HG03439 (cell line): Measurements from ENCODE around the gene TSHZ2.

Experiments
- ATAC-seq: cut with Tn5 transposase; IDR thresholded peaks from one replicate; pipeline ENCODE4 v1.9.1; 2021; ENCODE audit warnings: mild to moderate bottlenecking, moderate library complexity; ENCODE audit not compliant: unreplicated experiment

Gene TSHZ2

GRCh38 chr20:53194306-53195290 lies 222.4 kb downstream of the TSHZ2 start:
- no peak for ATAC-seq

- no peak for ATAC-seq
Measured at GRCh38 chr20:53195876-53196610, 223.9 kb downstream of the TSHZ2 start.

GRCh38 chr20:53201588-53201987 lies 229.4 kb downstream of the TSHZ2 start:
- ATAC-seq, result no peak

- ATAC-seq, result no peak
Measured at GRCh38 chr20:53202777-53203176, 230.6 kb downstream of the TSHZ2 start.

GRCh38 chr20:53205046-53205445 lies 232.9 kb downstream of the TSHZ2 start:
- ATAC-seq, result no peak

GRCh38 chr20:53208110-53208832 lies 236.1 kb downstream of the TSHZ2 start:
- no peak for ATAC-seq

- no peak for ATAC-seq
Measured at GRCh38 chr20:53210041-53210440, 237.9 kb downstream of the TSHZ2 start.

GRCh38 chr20:53210931-53211330 lies 238.8 kb downstream of the TSHZ2 start:
- no peak for ATAC-seq

GRCh38 chr20:53212018-53212417 lies 239.9 kb downstream of the TSHZ2 start:
- no peak for ATAC-seq

- no peak for ATAC-seq
Measured at GRCh38 chr20:53214392-53214791, 242.2 kb downstream of the TSHZ2 start.

GRCh38 chr20:53215166-53215565 lies 243.0 kb downstream of the TSHZ2 start:
- ATAC-seq, result no peak

- no peak for ATAC-seq
Measured at GRCh38 chr20:53216478-53216855, 244.3 kb downstream of the TSHZ2 start.

GRCh38 chr20:53216856-53217576 lies 244.9 kb downstream of the TSHZ2 start:
- no peak for ATAC-seq

- ATAC-seq, result no peak
Measured at GRCh38 chr20:53220482-53221307, 248.5 kb downstream of the TSHZ2 start.

GRCh38 chr20:53221731-53222130 lies 249.6 kb downstream of the TSHZ2 start:
- ATAC-seq, result no peak

GRCh38 chr20:53222416-53222815 lies 250.3 kb downstream of the TSHZ2 start:
- ATAC-seq, result no peak

- ATAC-seq, result no peak
Measured at GRCh38 chr20:53222932-53223331, 250.8 kb downstream of the TSHZ2 start.

- ATAC-seq, result no peak
Measured at GRCh38 chr20:53223626-53224172, 251.5 kb downstream of the TSHZ2 start.

- ATAC-seq, result no peak
Measured at GRCh38 chr20:53224851-53225250, 252.7 kb downstream of the TSHZ2 start.
